ENCODE data around the gene BRD2.

- no peak for TF ChIP-seq CTCF (conservative IDR thresholded peaks at IDR 0.05; ENCODE audit: low read depth, low read length)
- no peak for TF ChIP-seq EZH2 (IDR thresholded peaks at IDR 0.05; ENCODE audit: low read length, unreplicated experiment)
These were observed 37.2 kb upstream of the BRD2 start for GRCh38 chr6:32931211-32931610.
